Mammary microvascular endothelial cell (primary cell): ENCODE measurements around the gene CWC22. TPM values are rescaled to one million over a fixed set of nuclear protein-coding genes. Genes with fewer than 3 reads are reported as not detected.

Experiments used
- total RNA-seq: library from RNA; depleted of rRNA; stranded (reverse); fragments of >200 nt; gene quantifications from 2 replicates; pipeline ENCODE4 v1.2.3, GENCODE V29; 2015

Gene CWC22
- 12.3 and 12.5 TPM in 2 replicates for total RNA-seq

GRCh38 chr2:180006781-180007579 is at the start of gene CWC22:
TSS of gene CWC22 (minus strand) at chr2:180007297. CDS start at chr2:179993341, 13,956 bp downstream.

Other genes starting within 250 kb of the CWC22 start
- not detected in 2 replicates for gene ZNF385B, start 145.7 kb downstream of the CWC22 start, total RNA-seq